Measurements from ENCODE around the gene RDH5. TPM values are rescaled to one million over a fixed set of nuclear protein-coding genes. Genes with fewer than 3 reads are reported as not detected.

RDH5 gene
- total and polyA plus RNA-seq, 4 donors: 9.2 to 61.7 (median 29.2) TPM

DNA sequence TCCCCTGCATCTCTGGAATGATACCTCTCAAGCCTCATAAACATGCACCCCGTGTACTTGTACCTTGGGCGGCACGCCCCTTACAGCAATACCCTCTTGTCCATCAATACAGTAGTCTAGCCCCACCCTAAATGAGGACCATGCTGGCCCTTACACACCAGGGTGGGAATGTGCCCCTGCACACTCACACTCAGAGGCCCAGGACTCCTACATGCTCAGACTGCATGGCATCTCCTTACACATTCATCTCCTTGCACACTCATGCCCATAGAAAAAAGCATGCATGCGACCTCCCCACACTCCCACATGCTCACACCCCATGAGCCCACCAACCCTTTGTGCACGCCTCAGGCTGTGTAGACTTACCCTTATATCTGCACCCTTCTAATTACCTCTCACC is 34.5 kb upstream of the RDH5 start:
- H3K27ac ChIP-seq (ENCODE audit: low read depth in 1 of 2, low read length in 2 of 2): no peak overlapping the region
- no peak for DNase-seq (ENCODE audit: low spot score)
- H3K4me1 ChIP-seq (ENCODE audit: control insufficient read depth in 4 of 4, insufficient read depth in 4 of 4, low read length in 3 of 4): peaks cover 5 to 16% (median 9%) of the 10 kb centered on the region in 4 donors
- WGBS: 96% methylated on average over 5 of the region's 5 CpGs
- no peak overlapping the region for H3K9ac ChIP-seq (ENCODE audit: low read depth in 1 of 2, low read length in 2 of 2)
- no peaks in the 10 kb centered on the region for H3K9me3 ChIP-seq (ENCODE audit: control insufficient read depth in 4 of 4, low read length in 3 of 4)
- no peaks in the 10 kb centered on the region for H3K27me3 ChIP-seq (ENCODE audit: control insufficient read depth in 4 of 4, insufficient read depth in 4 of 4, low read length in 3 of 4)
- H3K4me3 ChIP-seq (ENCODE audit: low read depth in 1 of 3, low read length in 3 of 3): no peak overlapping the region
- TF ChIP-seq TAF1 (conservative IDR thresholded peaks at IDR 0.05): no peak
- no peak for TF ChIP-seq MAX (IDR thresholded peaks at IDR 0.05)
- TF ChIP-seq GABPA (IDR thresholded peaks at IDR 0.05 in 1 of 2, conservative IDR thresholded peaks at IDR 0.05 in 1 of 2): no peak
- TF ChIP-seq, protein P1, sequence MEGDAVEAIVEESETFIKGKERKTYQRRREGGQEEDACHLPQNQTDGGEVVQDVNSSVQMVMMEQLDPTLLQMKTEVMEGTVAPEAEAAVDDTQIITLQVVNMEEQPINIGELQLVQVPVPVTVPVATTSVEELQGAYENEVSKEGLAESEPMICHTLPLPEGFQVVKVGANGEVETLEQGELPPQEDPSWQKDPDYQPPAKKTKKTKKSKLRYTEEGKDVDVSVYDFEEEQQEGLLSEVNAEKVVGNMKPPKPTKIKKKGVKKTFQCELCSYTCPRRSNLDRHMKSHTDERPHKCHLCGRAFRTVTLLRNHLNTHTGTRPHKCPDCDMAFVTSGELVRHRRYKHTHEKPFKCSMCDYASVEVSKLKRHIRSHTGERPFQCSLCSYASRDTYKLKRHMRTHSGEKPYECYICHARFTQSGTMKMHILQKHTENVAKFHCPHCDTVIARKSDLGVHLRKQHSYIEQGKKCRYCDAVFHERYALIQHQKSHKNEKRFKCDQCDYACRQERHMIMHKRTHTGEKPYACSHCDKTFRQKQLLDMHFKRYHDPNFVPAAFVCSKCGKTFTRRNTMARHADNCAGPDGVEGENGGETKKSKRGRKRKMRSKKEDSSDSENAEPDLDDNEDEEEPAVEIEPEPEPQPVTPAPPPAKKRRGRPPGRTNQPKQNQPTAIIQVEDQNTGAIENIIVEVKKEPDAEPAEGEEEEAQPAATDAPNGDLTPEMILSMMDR (IDR thresholded peaks at IDR 0.05; ENCODE audit: low read depth, low read length, missing input control): no peak
- TF ChIP-seq HNF4A (conservative IDR thresholded peaks at IDR 0.05): no peak
- TF ChIP-seq NR2F2 (IDR thresholded peaks at IDR 0.05): no peak
- no peak for TF ChIP-seq HNF4G (IDR thresholded peaks at IDR 0.05)
- no peak for TF ChIP-seq FOXA2 (IDR thresholded peaks at IDR 0.05)
- TF ChIP-seq, protein P2, sequence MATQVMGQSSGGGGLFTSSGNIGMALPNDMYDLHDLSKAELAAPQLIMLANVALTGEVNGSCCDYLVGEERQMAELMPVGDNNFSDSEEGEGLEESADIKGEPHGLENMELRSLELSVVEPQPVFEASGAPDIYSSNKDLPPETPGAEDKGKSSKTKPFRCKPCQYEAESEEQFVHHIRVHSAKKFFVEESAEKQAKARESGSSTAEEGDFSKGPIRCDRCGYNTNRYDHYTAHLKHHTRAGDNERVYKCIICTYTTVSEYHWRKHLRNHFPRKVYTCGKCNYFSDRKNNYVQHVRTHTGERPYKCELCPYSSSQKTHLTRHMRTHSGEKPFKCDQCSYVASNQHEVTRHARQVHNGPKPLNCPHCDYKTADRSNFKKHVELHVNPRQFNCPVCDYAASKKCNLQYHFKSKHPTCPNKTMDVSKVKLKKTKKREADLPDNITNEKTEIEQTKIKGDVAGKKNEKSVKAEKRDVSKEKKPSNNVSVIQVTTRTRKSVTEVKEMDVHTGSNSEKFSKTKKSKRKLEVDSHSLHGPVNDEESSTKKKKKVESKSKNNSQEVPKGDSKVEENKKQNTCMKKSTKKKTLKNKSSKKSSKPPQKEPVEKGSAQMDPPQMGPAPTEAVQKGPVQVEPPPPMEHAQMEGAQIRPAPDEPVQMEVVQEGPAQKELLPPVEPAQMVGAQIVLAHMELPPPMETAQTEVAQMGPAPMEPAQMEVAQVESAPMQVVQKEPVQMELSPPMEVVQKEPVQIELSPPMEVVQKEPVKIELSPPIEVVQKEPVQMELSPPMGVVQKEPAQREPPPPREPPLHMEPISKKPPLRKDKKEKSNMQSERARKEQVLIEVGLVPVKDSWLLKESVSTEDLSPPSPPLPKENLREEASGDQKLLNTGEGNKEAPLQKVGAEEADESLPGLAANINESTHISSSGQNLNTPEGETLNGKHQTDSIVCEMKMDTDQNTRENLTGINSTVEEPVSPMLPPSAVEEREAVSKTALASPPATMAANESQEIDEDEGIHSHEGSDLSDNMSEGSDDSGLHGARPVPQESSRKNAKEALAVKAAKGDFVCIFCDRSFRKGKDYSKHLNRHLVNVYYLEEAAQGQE (IDR thresholded peaks at IDR 0.05): no peak
- no peak for TF ChIP-seq RXRA (IDR thresholded peaks at IDR 0.05)
- TF ChIP-seq SP1 (IDR thresholded peaks at IDR 0.05): no peak
- TF ChIP-seq, protein P3, sequence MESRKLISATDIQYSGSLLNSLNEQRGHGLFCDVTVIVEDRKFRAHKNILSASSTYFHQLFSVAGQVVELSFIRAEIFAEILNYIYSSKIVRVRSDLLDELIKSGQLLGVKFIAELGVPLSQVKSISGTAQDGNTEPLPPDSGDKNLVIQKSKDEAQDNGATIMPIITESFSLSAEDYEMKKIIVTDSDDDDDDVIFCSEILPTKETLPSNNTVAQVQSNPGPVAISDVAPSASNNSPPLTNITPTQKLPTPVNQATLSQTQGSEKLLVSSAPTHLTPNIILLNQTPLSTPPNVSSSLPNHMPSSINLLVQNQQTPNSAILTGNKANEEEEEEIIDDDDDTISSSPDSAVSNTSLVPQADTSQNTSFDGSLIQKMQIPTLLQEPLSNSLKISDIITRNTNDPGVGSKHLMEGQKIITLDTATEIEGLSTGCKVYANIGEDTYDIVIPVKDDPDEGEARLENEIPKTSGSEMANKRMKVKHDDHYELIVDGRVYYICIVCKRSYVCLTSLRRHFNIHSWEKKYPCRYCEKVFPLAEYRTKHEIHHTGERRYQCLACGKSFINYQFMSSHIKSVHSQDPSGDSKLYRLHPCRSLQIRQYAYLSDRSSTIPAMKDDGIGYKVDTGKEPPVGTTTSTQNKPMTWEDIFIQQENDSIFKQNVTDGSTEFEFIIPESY (IDR thresholded peaks at IDR 0.05): no peak
- TF ChIP-seq YY1 (IDR thresholded peaks at IDR 0.05): no peak
- no peak for TF ChIP-seq JUND (IDR thresholded peaks at IDR 0.05)
- H3K36me3 ChIP-seq (ENCODE audit: control insufficient read depth in 4 of 4, insufficient read depth in 3 of 4, low read depth in 1 of 4, low read length in 3 of 4): peaks cover 0 to 9% (median 0%) of the 10 kb centered on the region in 4 donors

DNA sequence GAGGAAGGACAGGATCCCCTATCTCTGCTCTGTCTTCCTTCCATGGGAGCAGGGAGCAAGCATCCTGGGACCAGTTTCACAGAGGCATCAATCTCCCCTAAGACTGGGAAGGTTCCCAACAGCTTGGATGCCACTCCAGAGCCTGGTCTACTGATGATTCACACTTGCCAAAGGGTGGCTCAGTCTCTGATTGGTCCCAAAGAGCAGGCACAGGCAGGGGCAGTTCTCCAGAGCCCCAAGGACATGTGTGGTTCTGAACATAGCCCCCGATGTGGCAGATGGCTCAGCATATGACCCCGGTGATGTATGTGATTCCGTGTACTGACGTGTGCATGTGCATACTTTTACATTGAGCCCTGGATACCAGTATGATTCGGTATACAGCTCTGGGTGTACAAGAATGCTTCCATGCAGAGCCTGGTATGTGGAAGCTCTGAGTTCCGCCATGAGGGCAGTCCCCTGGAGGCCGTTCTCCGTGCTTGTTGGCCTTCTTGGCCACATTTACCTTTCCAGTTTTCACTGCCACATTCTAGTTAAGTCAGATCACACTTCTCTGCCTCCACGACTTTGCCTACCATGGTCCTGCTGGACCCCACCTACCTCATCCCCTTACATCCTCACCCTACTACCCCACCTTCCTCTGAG is 33.7 kb upstream of the RDH5 start:
- Histone ChIP-seq H3K9me3 (ENCODE audit: control insufficient read depth in 4 of 4, low read length in 3 of 4) (no peaks in the 10 kb centered on the region), H3K27ac (ENCODE audit: low read depth in 1 of 2, low read length in 2 of 2) (no peak overlapping the region), H3K27me3 (ENCODE audit: control insufficient read depth in 4 of 4, insufficient read depth in 4 of 4, low read length in 3 of 4) (no peaks in the 10 kb centered on the region), H3K4me1 (ENCODE audit: control insufficient read depth in 4 of 4, insufficient read depth in 4 of 4, low read length in 3 of 4) (peaks cover 5 to 12% (median 8%) of the 10 kb centered on the region in 4 donors), H3K36me3 (ENCODE audit: control insufficient read depth in 4 of 4, insufficient read depth in 3 of 4, low read depth in 1 of 4, low read length in 3 of 4) (peaks cover 0 to 9% (median 0%) of the 10 kb centered on the region in 4 donors), H3K9ac (ENCODE audit: low read depth in 1 of 2, low read length in 2 of 2) (no peak overlapping the region), H3K4me3 (ENCODE audit: low read depth in 1 of 3, low read length in 3 of 3) (no peak overlapping the region)
- WGBS: 95% methylated on average over 9 of the region's 9 CpGs
- no peak for DNase-seq (ENCODE audit: low spot score)
- TF ChIP-seq RXRA (IDR thresholded peaks at IDR 0.05): no peak
- TF ChIP-seq MAX (IDR thresholded peaks at IDR 0.05): no peak
- TF ChIP-seq FOXA2 (IDR thresholded peaks at IDR 0.05): no peak
- TF ChIP-seq HNF4G (IDR thresholded peaks at IDR 0.05): no peak
- TF ChIP-seq, protein P2 (IDR thresholded peaks at IDR 0.05): no peak
- TF ChIP-seq SP1 (IDR thresholded peaks at IDR 0.05): no peak
- TF ChIP-seq, protein P1 (IDR thresholded peaks at IDR 0.05; ENCODE audit: low read depth, low read length, missing input control): no peak
- TF ChIP-seq GABPA (IDR thresholded peaks at IDR 0.05 in 1 of 2, conservative IDR thresholded peaks at IDR 0.05 in 1 of 2): no peak

Data from liver (tissue), 9 donors.